ENCODE results near the gene TRIML1.

Gene TRIML1

GRCh38 chr4:188117631-188118324 lies 21.5 kb upstream of the TRIML1 start:
- H3K4me3 ChIP-seq (ENCODE audit: low read length) = no peak overlapping the region
- no peaks in the 10 kb centered on the region for H3K27me3 ChIP-seq (ENCODE audit: control insufficient read depth, insufficient read depth, low read length)
- no peak for DNase-seq (ENCODE audit: low read depth, low spot score)
- H3K27ac ChIP-seq (ENCODE audit: low read length) = no peak overlapping the region
- WGBS (ENCODE audit: insufficient coverage, insufficient read length) = no CpG with 5 or more reads among the region's 16 CpGs
- H3K36me3 ChIP-seq (ENCODE audit: control insufficient read depth, insufficient read depth, low read length) = no peaks in the 10 kb centered on the region
- peaks cover 2% of the 10 kb centered on the region; the same call in 1 of the 2 replicates for H3K4me1 ChIP-seq (ENCODE audit: control insufficient read depth, insufficient read depth, low read length)
- no peaks in the 10 kb centered on the region for H3K9me3 ChIP-seq (ENCODE audit: control insufficient read depth, insufficient read depth, low read length)

- no CpG with 5 or more reads among the region's 13 CpGs for WGBS (ENCODE audit: insufficient coverage, insufficient read length)
- H3K4me3 ChIP-seq (ENCODE audit: low read length) = no peak overlapping the region
- H3K36me3 ChIP-seq (ENCODE audit: control insufficient read depth, insufficient read depth, low read length) = no peaks in the 10 kb centered on the region
- peaks cover 2% of the 10 kb centered on the region; the same call in 1 of the 2 replicates for H3K4me1 ChIP-seq (ENCODE audit: control insufficient read depth, insufficient read depth, low read length)
- H3K27ac ChIP-seq (ENCODE audit: low read length) = no peak overlapping the region
- no peaks in the 10 kb centered on the region for H3K9me3 ChIP-seq (ENCODE audit: control insufficient read depth, insufficient read depth, low read length)
- no peaks in the 10 kb centered on the region for H3K27me3 ChIP-seq (ENCODE audit: control insufficient read depth, insufficient read depth, low read length)
- DNase-seq (ENCODE audit: low read depth, low spot score) = no peak
Observed at GRCh38 chr4:188121530-188121929, 17.7 kb upstream of the TRIML1 start.

- Histone ChIP-seq H3K9me3 (ENCODE audit: control insufficient read depth, insufficient read depth, low read length) (no peaks in the 10 kb centered on the region), H3K4me3 (ENCODE audit: low read length) (no peak overlapping the region), H3K4me1 (ENCODE audit: control insufficient read depth, insufficient read depth, low read length) (no peaks in the 10 kb centered on the region), H3K36me3 (ENCODE audit: control insufficient read depth, insufficient read depth, low read length) (no peaks in the 10 kb centered on the region), H3K27ac (ENCODE audit: low read length) (no peak overlapping the region), H3K27me3 (ENCODE audit: control insufficient read depth, insufficient read depth, low read length) (no peaks in the 10 kb centered on the region)
- WGBS (ENCODE audit: insufficient coverage, insufficient read length) = no CpG with 5 or more reads among the region's 5 CpGs
- no peak for DNase-seq (ENCODE audit: low read depth, low spot score)
Observed at GRCh38 chr4:188127214-188127874, 11.9 kb upstream of the TRIML1 start.

- Histone ChIP-seq H3K36me3 (ENCODE audit: control insufficient read depth, insufficient read depth, low read length) (no peaks in the 10 kb centered on the region), H3K4me1 (ENCODE audit: control insufficient read depth, insufficient read depth, low read length) (no peaks in the 10 kb centered on the region), H3K4me3 (ENCODE audit: low read length) (no peak overlapping the region), H3K27ac (ENCODE audit: low read length) (no peak overlapping the region), H3K9me3 (ENCODE audit: control insufficient read depth, insufficient read depth, low read length) (no peaks in the 10 kb centered on the region), H3K27me3 (ENCODE audit: control insufficient read depth, insufficient read depth, low read length) (no peaks in the 10 kb centered on the region)
- no peak for DNase-seq (ENCODE audit: low read depth, low spot score)
- 100% methylated on average over 2 of the region's 4 CpGs for WGBS (ENCODE audit: insufficient coverage, insufficient read length)
Observed at GRCh38 chr4:188130355-188130754, 8.9 kb upstream of the TRIML1 start.

- H3K27me3 ChIP-seq (ENCODE audit: control insufficient read depth, insufficient read depth, low read length) = no peaks in the 10 kb centered on the region
- no CpG with 5 or more reads among the region's 5 CpGs for WGBS (ENCODE audit: insufficient coverage, insufficient read length)
Observed at GRCh38 chr4:188132232-188132631, 7.0 kb upstream of the TRIML1 start.

GRCh38 chr4:188138227-188138626 lies 1.0 kb upstream of the TRIML1 start:
- WGBS (ENCODE audit: insufficient coverage, insufficient read length) = no CpG with 5 or more reads among the region's 10 CpGs

More at GRCh38 chr4:188132232-188132631, 7.0 kb upstream of the TRIML1 start:
- Histone ChIP-seq H3K4me3 (ENCODE audit: low read length) (no peak overlapping the region), H3K36me3 (ENCODE audit: control insufficient read depth, insufficient read depth, low read length) (no peaks in the 10 kb centered on the region), H3K9me3 (ENCODE audit: control insufficient read depth, insufficient read depth, low read length) (no peaks in the 10 kb centered on the region), H3K27ac (ENCODE audit: low read length) (no peak overlapping the region), H3K4me1 (ENCODE audit: control insufficient read depth, insufficient read depth, low read length) (no peaks in the 10 kb centered on the region)
- no peak for DNase-seq (ENCODE audit: low read depth, low spot score)

GRCh38 chr4:188139671-188140070 lies 430 bp downstream of the TRIML1 start:
- Histone ChIP-seq H3K4me1 (ENCODE audit: control insufficient read depth, insufficient read depth, low read length) (peaks cover 1% of the 10 kb centered on the region; the same call in 1 of the 2 replicates), H3K27me3 (ENCODE audit: control insufficient read depth, insufficient read depth, low read length) (no peaks in the 10 kb centered on the region), H3K36me3 (ENCODE audit: control insufficient read depth, insufficient read depth, low read length) (no peaks in the 10 kb centered on the region), H3K9me3 (ENCODE audit: control insufficient read depth, insufficient read depth, low read length) (no peaks in the 10 kb centered on the region), H3K27ac (ENCODE audit: low read length) (no peak overlapping the region), H3K4me3 (ENCODE audit: low read length) (no peak overlapping the region)
- no peak for DNase-seq (ENCODE audit: low read depth, low spot score)
- no CpG with 5 or more reads among the region's 19 CpGs for WGBS (ENCODE audit: insufficient coverage, insufficient read length)

More at GRCh38 chr4:188138227-188138626, 1.0 kb upstream of the TRIML1 start:
- Histone ChIP-seq H3K27ac (ENCODE audit: low read length) (no peak overlapping the region), H3K36me3 (ENCODE audit: control insufficient read depth, insufficient read depth, low read length) (no peaks in the 10 kb centered on the region), H3K4me3 (ENCODE audit: low read length) (no peak overlapping the region), H3K9me3 (ENCODE audit: control insufficient read depth, insufficient read depth, low read length) (no peaks in the 10 kb centered on the region), H3K4me1 (ENCODE audit: control insufficient read depth, insufficient read depth, low read length) (peaks cover 1% of the 10 kb centered on the region; the same call in 1 of the 2 replicates), H3K27me3 (ENCODE audit: control insufficient read depth, insufficient read depth, low read length) (no peaks in the 10 kb centered on the region)
- DNase-seq (ENCODE audit: low read depth, low spot score) = no peak

- no CpG with 5 or more reads among the region's 11 CpGs for WGBS (ENCODE audit: insufficient coverage, insufficient read length)
- Histone ChIP-seq H3K4me3 (ENCODE audit: low read length) (no peak overlapping the region), H3K27me3 (ENCODE audit: control insufficient read depth, insufficient read depth, low read length) (no peaks in the 10 kb centered on the region), H3K4me1 (ENCODE audit: control insufficient read depth, insufficient read depth, low read length) (peaks cover 1% of the 10 kb centered on the region; the same call in 1 of the 2 replicates), H3K27ac (ENCODE audit: low read length) (no peak overlapping the region), H3K36me3 (ENCODE audit: control insufficient read depth, insufficient read depth, low read length) (no peaks in the 10 kb centered on the region), H3K9me3 (ENCODE audit: control insufficient read depth, insufficient read depth, low read length) (no peaks in the 10 kb centered on the region)
- DNase-seq (ENCODE audit: low read depth, low spot score) = no peak
Observed at GRCh38 chr4:188143731-188144130, 4.5 kb downstream of the TRIML1 start.

- Histone ChIP-seq H3K4me1 (ENCODE audit: control insufficient read depth, insufficient read depth, low read length) (no peaks in the 10 kb centered on the region), H3K9me3 (ENCODE audit: control insufficient read depth, insufficient read depth, low read length) (no peaks in the 10 kb centered on the region), H3K27ac (ENCODE audit: low read length) (no peak overlapping the region), H3K36me3 (ENCODE audit: control insufficient read depth, insufficient read depth, low read length) (no peaks in the 10 kb centered on the region), H3K4me3 (ENCODE audit: low read length) (no peak overlapping the region), H3K27me3 (ENCODE audit: control insufficient read depth, insufficient read depth, low read length) (no peaks in the 10 kb centered on the region)
- no CpG with 5 or more reads among the region's 10 CpGs for WGBS (ENCODE audit: insufficient coverage, insufficient read length)
- no peak for DNase-seq (ENCODE audit: low read depth, low spot score)
Observed at GRCh38 chr4:188145601-188146000, 6.4 kb downstream of the TRIML1 start.

- WGBS (ENCODE audit: insufficient coverage, insufficient read length) = no CpG with 5 or more reads among the region's 11 CpGs
- Histone ChIP-seq H3K9me3 (ENCODE audit: control insufficient read depth, insufficient read depth, low read length) (no peaks in the 10 kb centered on the region), H3K4me1 (ENCODE audit: control insufficient read depth, insufficient read depth, low read length) (no peaks in the 10 kb centered on the region), H3K36me3 (ENCODE audit: control insufficient read depth, insufficient read depth, low read length) (no peaks in the 10 kb centered on the region), H3K27ac (ENCODE audit: low read length) (no peak overlapping the region), H3K4me3 (ENCODE audit: low read length) (no peak overlapping the region), H3K27me3 (ENCODE audit: control insufficient read depth, insufficient read depth, low read length) (no peaks in the 10 kb centered on the region)
- DNase-seq (ENCODE audit: low read depth, low spot score) = no peak
Observed at GRCh38 chr4:188146618-188147017, 7.4 kb downstream of the TRIML1 start.
